Rectal smooth muscle tissue (tissue), 1 donor: ENCODE measurements around the gene PMPCA.

Experiments used
- H3K27ac ChIP-seq: one replicate; pipeline ENCODE4 v1.7.0; 2013; ENCODE audit warnings: low read depth, low read length, inconsistent platforms
- H3K27me3 ChIP-seq: one replicate; pipeline ENCODE4 v1.7.0; 2013; ENCODE audit warnings: low read length; ENCODE audit not compliant: control insufficient read depth, insufficient read depth
- H3K36me3 ChIP-seq: one replicate; pipeline ENCODE4 v1.7.0; 2013; ENCODE audit warnings: low read length; ENCODE audit not compliant: control insufficient read depth, insufficient read depth
- H3K4me1 ChIP-seq: one replicate; pipeline ENCODE4 v1.7.0; 2013; ENCODE audit warnings: low read length; ENCODE audit not compliant: control insufficient read depth, insufficient read depth
- H3K4me3 ChIP-seq: one replicate; pipeline ENCODE4 v1.7.0; 2013; ENCODE audit warnings: low read length
- H3K9ac ChIP-seq: one replicate; pipeline ENCODE4 v1.7.0; 2013; ENCODE audit warnings: low read length

Gene PMPCA

DNA sequence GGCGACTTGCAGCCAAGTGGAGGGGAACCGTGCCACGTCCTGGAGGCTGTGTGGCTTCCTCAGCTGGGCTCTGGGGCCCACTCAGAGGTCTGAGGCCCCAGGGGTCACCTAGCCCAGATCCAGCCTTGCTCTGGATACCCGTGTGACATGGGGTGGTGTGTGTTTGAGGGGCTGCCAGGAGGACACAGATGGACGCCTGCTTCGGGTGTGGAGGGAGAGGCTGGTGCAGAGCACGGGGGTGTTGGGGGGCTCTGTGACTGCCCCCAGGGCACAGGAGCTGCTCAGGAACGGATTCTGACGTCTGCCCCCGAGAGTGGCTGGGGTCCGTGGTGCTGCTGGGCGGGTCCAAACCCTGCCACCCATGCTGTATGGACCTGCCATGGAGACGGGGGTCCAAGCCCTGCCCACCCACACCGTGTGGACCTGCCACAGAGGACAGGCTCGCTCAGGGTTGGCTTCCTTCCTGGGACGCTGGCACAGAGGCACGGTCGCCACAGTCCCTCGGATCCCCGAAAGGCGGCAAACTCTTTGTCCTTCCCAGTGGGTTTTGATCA lies 18.7 kb downstream of the PMPCA start:
- no peaks in the 10 kb centered on the region for H3K4me1 ChIP-seq
- no peak overlapping the region for H3K4me3 ChIP-seq
- peaks cover 13% of the 10 kb centered on the region for H3K36me3 ChIP-seq
- H3K9ac ChIP-seq: no peak overlapping the region
- H3K27ac ChIP-seq: no peak overlapping the region
- no peaks in the 10 kb centered on the region for H3K27me3 ChIP-seq

DNA sequence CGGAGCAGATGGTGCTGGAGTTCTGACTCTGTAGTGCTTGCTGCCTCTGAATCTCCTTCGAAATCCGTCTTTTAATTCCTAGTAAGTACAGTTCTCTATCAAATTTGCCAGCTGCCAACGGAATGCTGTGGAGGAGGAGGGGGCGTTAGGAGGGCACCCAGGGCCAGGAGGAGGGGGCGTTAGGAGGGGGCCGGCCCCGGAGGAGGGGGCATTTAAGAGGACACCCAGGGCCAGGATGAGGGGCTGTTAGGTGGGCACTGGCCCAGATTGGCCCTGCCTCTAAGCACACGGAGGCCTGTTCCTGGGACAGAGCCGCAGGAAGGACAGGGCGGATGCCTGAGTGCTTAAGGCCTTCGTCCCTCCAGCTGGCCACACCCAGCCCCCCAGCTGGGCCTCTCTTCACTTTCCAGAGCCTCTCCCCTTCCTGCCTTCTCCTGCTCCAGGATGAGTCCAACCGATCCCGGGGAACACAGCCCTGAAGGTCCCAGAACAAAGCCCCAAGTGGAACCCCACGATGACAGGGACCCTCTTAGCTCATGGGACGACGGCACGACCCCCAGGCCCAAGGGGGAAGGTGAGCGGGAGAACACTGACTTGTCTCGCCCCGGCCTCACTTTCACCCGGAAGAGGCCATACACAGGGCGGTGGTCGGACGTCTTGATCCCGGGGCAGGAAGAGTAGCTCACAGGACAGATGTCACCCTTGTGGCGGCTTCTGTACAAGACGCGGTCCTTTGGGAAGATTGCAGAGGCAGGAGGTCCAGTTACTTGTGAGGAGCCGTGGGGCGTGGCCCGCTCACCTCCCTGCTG lies 19.4 kb downstream of the PMPCA start:
- Histone ChIP-seq H3K36me3 (peaks cover 13% of the 10 kb centered on the region), H3K27ac (no peak overlapping the region), H3K4me1 (no peaks in the 10 kb centered on the region), H3K27me3 (no peaks in the 10 kb centered on the region), H3K9ac (no peak overlapping the region), H3K4me3 (no peak overlapping the region)

DNA sequence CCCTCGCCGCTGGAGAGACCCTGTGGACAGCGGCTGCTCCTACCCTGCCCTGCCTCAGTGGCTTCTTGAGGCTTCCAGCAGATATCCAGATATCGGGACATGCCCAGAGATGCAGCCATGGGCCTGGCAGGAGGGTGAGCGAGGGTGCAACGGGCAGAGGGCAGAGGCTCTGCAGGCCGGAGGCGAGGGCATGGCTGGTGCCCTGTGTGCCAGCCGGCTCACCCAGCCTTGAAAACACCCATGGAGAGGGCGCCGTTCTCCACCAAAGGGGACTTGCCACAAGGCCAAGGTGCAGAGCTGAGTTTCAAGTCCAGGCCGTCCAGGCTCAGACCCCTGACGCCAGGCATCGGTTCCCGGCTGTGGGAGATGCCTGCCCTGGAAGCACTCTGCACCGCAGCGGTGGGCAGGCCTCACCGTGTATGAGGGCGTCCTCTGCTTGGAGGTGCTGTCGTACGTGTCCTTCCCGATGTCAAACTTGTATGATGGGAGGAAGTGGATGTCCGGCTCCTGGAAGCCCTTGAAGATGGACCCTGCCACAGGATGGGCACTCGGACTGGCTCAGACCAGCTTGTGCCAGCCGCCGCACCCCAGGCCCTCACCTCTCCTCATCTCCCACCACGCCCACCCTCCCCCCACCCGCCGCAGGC lies 20.3 kb downstream of the PMPCA start:
- Histone ChIP-seq H3K4me1 (no peaks in the 10 kb centered on the region), H3K4me3 (no peak overlapping the region), H3K27ac (no peak overlapping the region), H3K36me3 (peaks cover 13% of the 10 kb centered on the region), H3K27me3 (no peaks in the 10 kb centered on the region), H3K9ac (no peak overlapping the region)

- peaks cover 13% of the 10 kb centered on the region for H3K36me3 ChIP-seq
- no peak overlapping the region for H3K4me3 ChIP-seq
- no peaks in the 10 kb centered on the region for H3K27me3 ChIP-seq
- H3K4me1 ChIP-seq: no peaks in the 10 kb centered on the region
- H3K9ac ChIP-seq: no peak overlapping the region
- H3K27ac ChIP-seq: no peak overlapping the region
These were observed 21.4 kb downstream of the PMPCA start for GRCh38 chr9:136431782-136432350.

- Histone ChIP-seq H3K27ac (no peak overlapping the region), H3K4me1 (peaks cover 4% of the 10 kb centered on the region), H3K36me3 (peaks cover 13% of the 10 kb centered on the region), H3K27me3 (no peaks in the 10 kb centered on the region), H3K9ac (no peak overlapping the region), H3K4me3 (no peak overlapping the region)
These were observed 22.1 kb downstream of the PMPCA start for GRCh38 chr9:136432591-136432990.

- Histone ChIP-seq H3K27ac (no peak overlapping the region), H3K9ac (no peak overlapping the region), H3K4me3 (no peak overlapping the region), H3K4me1 (peaks cover 9% of the 10 kb centered on the region), H3K27me3 (no peaks in the 10 kb centered on the region), H3K36me3 (peaks cover 13% of the 10 kb centered on the region)
These were observed 22.7 kb downstream of the PMPCA start for GRCh38 chr9:136433043-136433715.

- Histone ChIP-seq H3K27ac (no peak overlapping the region), H3K4me1 (peaks cover 11% of the 10 kb centered on the region), H3K36me3 (peaks cover 13% of the 10 kb centered on the region), H3K27me3 (no peaks in the 10 kb centered on the region), H3K9ac (no peak overlapping the region), H3K4me3 (no peak overlapping the region)
These were observed 23.6 kb downstream of the PMPCA start for GRCh38 chr9:136433849-136434579.

- H3K4me1 ChIP-seq: peaks cover 11% of the 10 kb centered on the region
- peaks cover 13% of the 10 kb centered on the region for H3K36me3 ChIP-seq
- H3K27me3 ChIP-seq: no peaks in the 10 kb centered on the region
- no peak overlapping the region for H3K4me3 ChIP-seq
- no peak overlapping the region for H3K9ac ChIP-seq
- H3K27ac ChIP-seq: no peak overlapping the region
These were observed 24.2 kb downstream of the PMPCA start for GRCh38 chr9:136434580-136435169.

DNA sequence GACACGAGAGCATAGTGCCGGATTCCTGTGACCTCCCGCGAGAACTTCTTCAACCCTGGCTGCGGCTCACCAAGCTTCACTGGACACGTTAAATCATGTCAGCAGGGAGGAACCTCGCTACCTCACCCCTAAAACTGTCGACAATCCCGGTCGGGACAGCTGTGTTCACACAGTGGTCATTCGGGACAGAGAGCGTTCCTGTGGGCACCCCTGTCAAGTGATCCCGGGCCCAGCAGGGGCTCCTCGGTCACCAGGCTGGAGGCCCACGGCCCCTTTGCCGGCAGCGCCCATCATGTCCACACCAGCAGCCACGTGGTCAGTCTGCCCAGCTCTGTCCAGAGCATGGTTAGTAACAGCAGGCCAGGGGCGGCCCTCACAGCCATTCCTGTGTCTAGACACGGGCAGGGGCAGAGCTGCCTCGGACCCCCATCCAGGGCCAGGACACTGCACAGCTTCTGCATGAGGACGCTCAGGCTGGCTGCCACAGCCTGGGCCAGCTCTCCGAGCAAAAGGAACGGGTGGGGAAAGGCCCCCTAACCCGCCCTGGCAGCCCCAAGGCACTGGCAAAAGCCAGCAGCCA lies 25.7 kb downstream of the PMPCA start:
- H3K27me3 ChIP-seq: no peaks in the 10 kb centered on the region
- no peak overlapping the region for H3K27ac ChIP-seq
- H3K4me3 ChIP-seq: no peak overlapping the region
- no peak overlapping the region for H3K9ac ChIP-seq
- H3K36me3 ChIP-seq: peaks cover 11% of the 10 kb centered on the region
- H3K4me1 ChIP-seq: peaks cover 11% of the 10 kb centered on the region

DNA sequence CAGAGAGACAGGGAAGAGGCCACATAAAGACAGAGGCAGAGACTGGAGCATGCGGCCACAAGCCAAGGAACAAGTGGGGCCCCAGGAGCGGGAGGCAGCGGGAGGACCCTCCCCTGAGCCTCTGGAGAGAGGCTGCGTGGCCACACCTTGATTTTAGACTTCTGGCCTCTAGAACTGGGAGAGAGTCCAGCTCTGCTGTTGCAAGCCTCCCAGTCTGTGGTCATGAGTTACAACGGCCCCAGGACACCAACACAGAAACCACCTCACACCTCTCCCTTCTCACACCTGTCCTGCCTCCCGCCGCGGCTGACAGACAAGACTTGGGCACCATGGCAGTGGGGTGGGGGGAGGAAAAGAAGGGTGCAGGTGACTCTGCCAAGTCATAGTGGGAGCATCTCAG lies 27.0 kb downstream of the PMPCA start:
- H3K27ac ChIP-seq: no peak overlapping the region
- no peaks in the 10 kb centered on the region for H3K27me3 ChIP-seq
- H3K36me3 ChIP-seq: peaks cover 11% of the 10 kb centered on the region
- peak overlapping the region; percentile 79 for H3K4me3 ChIP-seq
- H3K4me1 ChIP-seq: peaks cover 11% of the 10 kb centered on the region
- H3K9ac ChIP-seq: no peak overlapping the region

DNA sequence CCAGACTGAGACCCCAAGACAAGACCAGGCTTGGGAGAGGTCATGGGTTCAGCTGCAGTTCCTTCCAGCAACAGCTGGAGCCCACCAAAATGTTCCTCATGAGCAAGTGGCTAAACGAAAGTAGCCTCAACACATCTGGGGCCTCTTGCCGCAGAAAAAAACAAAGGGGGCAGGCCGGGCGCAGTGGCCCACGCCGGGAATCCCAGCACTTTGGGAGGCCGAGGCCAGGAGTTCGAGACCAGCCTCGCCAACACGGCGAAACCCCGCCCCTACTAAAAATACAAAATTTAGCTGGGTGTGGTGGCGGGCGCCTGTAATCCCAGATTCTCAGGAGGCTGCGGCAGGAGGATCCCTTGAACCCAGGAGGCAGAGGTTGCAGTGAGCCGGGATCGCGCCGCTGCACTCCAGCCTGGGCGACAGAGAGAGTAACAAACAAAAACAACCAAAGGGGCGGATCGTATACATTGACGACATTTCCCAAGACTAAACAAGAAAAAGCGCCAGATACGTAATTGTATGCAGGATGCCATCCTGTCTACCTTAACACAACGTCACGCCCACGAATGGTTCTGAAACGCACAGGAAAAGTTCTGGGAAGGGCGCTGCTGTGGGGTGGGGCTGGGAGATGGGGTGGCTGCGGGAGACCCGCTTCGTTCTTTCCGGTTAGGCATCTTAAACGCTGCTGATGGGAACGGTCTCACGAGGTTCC lies 27.5 kb downstream of the PMPCA start:
- Histone ChIP-seq H3K9ac (peak overlapping the region; percentile 49), H3K4me1 (peaks cover 11% of the 10 kb centered on the region), H3K27ac (no peak overlapping the region)

More for the DNA sequence above, 27.5 kb downstream of the PMPCA start:
- Histone ChIP-seq H3K36me3 (peaks cover 10% of the 10 kb centered on the region), H3K27me3 (no peaks in the 10 kb centered on the region), H3K4me3 (peak overlapping the region; percentile 79)
